HL-60 (cell line): Measurements from ENCODE around the gene SLC35A3.

Experiments used
- GABPA ChIP-seq: IDR thresholded peaks from 2 replicates; pipeline ENCODE4 v1.6.1; 2012; ENCODE audit warnings: low read depth
- POLR2AphosphoS5 ChIP-seq: IDR thresholded peaks from 2 replicates; pipeline ENCODE4 v1.6.1; 2012; ENCODE audit warnings: low read depth
- SPI1 ChIP-seq: IDR thresholded peaks from 2 replicates; pipeline ENCODE4 v1.6.1; 2012; ENCODE audit warnings: low read depth, mild to moderate bottlenecking, borderline replicate concordance
- TF ChIP-seq, protein P1 (sequence below): IDR thresholded peaks from one replicate; pipeline ENCODE4 v1.5.1; 2011; ENCODE audit warnings: low read length, control low read depth, inconsistent platforms; ENCODE audit not compliant: insufficient read depth
- TF ChIP-seq, protein P2 (sequence below): IDR thresholded peaks from 2 replicates; pipeline ENCODE4 v1.6.1; 2012; ENCODE audit warnings: low read depth; ENCODE audit not compliant: insufficient replicate concordance

DNA sequence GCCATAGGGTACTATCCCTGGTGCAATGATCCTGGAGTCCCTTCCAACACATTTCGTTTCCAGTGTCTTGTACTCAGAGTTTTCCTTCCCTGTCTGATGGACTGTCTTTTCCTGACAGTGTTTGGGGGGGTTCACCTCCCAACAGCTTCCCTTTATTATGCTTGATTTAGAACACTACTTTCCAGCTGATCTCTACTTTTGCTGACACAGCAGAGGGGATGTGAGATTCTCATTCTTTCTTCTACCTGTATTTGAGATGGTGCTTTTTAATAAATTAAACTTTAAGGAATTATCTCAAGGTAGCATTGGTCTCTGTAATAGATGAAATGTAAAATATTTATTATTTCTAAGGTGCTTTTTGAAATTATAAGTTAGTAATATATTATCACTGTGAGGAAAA lies 41.0 kb downstream of the SLC35A3 start:
- no peak for TF ChIP-seq POLR2AphosphoS5
- TF ChIP-seq, protein P1, sequence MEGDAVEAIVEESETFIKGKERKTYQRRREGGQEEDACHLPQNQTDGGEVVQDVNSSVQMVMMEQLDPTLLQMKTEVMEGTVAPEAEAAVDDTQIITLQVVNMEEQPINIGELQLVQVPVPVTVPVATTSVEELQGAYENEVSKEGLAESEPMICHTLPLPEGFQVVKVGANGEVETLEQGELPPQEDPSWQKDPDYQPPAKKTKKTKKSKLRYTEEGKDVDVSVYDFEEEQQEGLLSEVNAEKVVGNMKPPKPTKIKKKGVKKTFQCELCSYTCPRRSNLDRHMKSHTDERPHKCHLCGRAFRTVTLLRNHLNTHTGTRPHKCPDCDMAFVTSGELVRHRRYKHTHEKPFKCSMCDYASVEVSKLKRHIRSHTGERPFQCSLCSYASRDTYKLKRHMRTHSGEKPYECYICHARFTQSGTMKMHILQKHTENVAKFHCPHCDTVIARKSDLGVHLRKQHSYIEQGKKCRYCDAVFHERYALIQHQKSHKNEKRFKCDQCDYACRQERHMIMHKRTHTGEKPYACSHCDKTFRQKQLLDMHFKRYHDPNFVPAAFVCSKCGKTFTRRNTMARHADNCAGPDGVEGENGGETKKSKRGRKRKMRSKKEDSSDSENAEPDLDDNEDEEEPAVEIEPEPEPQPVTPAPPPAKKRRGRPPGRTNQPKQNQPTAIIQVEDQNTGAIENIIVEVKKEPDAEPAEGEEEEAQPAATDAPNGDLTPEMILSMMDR = no peak
- no peak for TF ChIP-seq GABPA
- TF ChIP-seq, protein P2, sequence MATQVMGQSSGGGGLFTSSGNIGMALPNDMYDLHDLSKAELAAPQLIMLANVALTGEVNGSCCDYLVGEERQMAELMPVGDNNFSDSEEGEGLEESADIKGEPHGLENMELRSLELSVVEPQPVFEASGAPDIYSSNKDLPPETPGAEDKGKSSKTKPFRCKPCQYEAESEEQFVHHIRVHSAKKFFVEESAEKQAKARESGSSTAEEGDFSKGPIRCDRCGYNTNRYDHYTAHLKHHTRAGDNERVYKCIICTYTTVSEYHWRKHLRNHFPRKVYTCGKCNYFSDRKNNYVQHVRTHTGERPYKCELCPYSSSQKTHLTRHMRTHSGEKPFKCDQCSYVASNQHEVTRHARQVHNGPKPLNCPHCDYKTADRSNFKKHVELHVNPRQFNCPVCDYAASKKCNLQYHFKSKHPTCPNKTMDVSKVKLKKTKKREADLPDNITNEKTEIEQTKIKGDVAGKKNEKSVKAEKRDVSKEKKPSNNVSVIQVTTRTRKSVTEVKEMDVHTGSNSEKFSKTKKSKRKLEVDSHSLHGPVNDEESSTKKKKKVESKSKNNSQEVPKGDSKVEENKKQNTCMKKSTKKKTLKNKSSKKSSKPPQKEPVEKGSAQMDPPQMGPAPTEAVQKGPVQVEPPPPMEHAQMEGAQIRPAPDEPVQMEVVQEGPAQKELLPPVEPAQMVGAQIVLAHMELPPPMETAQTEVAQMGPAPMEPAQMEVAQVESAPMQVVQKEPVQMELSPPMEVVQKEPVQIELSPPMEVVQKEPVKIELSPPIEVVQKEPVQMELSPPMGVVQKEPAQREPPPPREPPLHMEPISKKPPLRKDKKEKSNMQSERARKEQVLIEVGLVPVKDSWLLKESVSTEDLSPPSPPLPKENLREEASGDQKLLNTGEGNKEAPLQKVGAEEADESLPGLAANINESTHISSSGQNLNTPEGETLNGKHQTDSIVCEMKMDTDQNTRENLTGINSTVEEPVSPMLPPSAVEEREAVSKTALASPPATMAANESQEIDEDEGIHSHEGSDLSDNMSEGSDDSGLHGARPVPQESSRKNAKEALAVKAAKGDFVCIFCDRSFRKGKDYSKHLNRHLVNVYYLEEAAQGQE = no peak
- TF ChIP-seq SPI1 = no peak
